Type B pancreatic cell (in vitro differentiated cells): Measurements from ENCODE around the gene NEGR1. TPM values are rescaled to one million over a fixed set of nuclear protein-coding genes. Genes with fewer than 3 reads are reported as not detected.

Experiments
- DNase-seq: peaks from one replicate; pipeline ENCODE4 v3.0.0; 2021; ENCODE audit warnings: mixed read lengths; ENCODE audit not compliant: unreplicated experiment; ENCODE audit errors: extremely low spot score
- H3K27ac Mint-ChIP-seq: 2 replicates; pipeline ENCODE4 v1.8.0; 2021; ENCODE audit warnings: mild to moderate bottlenecking, mixed read lengths
- H3K27me3 Mint-ChIP-seq: 2 replicates; pipeline ENCODE4 v1.8.0; 2021; ENCODE audit warnings: mixed read lengths
- H3K36me3 Mint-ChIP-seq: 2 replicates; pipeline ENCODE4 v1.8.0; 2021; ENCODE audit warnings: mixed read lengths
- H3K4me1 Mint-ChIP-seq: one replicate; pipeline ENCODE4 v1.8.0; 2021; ENCODE audit warnings: mixed read lengths; ENCODE audit not compliant: unreplicated experiment
- H3K4me3 Mint-ChIP-seq: 2 replicates; pipeline ENCODE4 v1.8.0; 2021; ENCODE audit warnings: mild to moderate bottlenecking, mixed read lengths
- H3K9me3 Mint-ChIP-seq: 2 replicates; pipeline ENCODE4 v1.8.0; 2021; ENCODE audit warnings: mixed read lengths
- total RNA-seq: library from RNA; stranded (reverse); gene quantifications from 2 replicates; pipeline ENCODE4 v1.2.1, GENCODE V29; 2021; ENCODE audit warnings: low replicate concordance
- TF ChIP-seq, protein P1 (sequence below): fragments of 200-600 bp; sonication (generic); conservative IDR thresholded peaks from 2 replicates; pipeline ENCODE4 v1.5.0; 2021; ENCODE audit warnings: antibody characterized with exemption, mild to moderate bottlenecking

Gene NEGR1
- total RNA-seq, 1 donor from 2014 or later, result 22.5 TPM

DNA sequence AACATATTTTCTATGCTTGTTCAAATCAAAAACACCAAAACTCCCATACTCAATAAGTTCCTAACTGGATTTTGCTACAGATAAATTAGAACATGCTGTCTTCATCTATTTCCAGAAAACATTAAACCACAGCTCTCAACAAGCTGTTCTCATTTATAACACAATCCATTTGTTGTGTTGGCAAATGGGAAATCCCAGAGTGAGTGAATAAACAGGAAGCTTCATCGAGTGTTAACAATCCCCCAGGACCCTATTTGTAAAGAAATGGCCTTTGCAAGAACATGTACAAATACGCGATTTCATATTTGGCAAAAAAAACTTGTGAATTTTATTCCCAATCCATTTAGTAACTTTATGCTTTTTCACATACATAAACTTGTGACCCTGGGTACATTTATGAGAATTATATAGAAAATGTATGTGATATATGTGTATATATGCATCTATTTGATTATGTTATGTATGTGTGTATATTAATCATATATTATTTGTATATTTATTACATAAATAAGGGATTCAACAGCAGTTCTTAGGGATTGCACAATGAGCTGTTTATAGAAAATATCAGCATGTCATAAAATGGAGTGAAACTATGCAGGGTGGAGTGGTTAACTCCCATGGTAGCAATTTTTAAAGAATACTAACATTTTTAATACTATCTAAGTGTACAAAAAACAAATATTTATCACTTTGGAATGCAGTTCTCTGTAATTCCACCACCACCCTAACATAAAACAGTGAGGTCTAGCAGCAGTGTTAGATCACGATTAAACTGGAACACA, 160.0 kb downstream of the NEGR1 start:
- H3K9me3 Mint-ChIP-seq, result no peaks in the 10 kb centered on the region

DNA sequence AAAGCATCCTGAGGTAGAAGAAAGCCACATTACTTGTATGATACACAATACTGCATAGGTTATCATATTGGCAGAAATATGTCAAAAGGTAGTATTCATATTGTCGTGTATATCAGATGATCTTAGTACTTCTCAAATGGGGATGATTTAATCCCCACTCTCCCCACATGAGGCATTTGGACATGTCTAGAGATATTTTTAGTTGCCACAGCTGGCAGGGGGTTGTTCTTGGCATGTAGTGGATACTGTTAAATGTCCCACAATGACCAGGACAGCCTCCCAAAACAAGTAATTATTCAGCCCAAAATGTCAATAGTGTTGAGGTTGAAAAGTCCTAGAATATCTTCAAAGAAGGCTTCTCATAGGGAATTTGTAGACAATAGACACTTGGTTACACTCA, 162.8 kb downstream of the NEGR1 start:
- no peaks in the 10 kb centered on the region for H3K27me3 Mint-ChIP-seq

More for the DNA sequence above, 160.0 kb downstream of the NEGR1 start:
- peaks cover 4% of the 10 kb centered on the region for H3K4me1 Mint-ChIP-seq
- H3K36me3 Mint-ChIP-seq, result no peaks in the 10 kb centered on the region
- H3K27me3 Mint-ChIP-seq, result no peaks in the 10 kb centered on the region
- TF ChIP-seq, protein P1, sequence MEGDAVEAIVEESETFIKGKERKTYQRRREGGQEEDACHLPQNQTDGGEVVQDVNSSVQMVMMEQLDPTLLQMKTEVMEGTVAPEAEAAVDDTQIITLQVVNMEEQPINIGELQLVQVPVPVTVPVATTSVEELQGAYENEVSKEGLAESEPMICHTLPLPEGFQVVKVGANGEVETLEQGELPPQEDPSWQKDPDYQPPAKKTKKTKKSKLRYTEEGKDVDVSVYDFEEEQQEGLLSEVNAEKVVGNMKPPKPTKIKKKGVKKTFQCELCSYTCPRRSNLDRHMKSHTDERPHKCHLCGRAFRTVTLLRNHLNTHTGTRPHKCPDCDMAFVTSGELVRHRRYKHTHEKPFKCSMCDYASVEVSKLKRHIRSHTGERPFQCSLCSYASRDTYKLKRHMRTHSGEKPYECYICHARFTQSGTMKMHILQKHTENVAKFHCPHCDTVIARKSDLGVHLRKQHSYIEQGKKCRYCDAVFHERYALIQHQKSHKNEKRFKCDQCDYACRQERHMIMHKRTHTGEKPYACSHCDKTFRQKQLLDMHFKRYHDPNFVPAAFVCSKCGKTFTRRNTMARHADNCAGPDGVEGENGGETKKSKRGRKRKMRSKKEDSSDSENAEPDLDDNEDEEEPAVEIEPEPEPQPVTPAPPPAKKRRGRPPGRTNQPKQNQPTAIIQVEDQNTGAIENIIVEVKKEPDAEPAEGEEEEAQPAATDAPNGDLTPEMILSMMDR, result no peak
- H3K27ac Mint-ChIP-seq, result no peak overlapping the region
- H3K4me3 Mint-ChIP-seq, result no peak overlapping the region
- DNase-seq, result no peak

DNA sequence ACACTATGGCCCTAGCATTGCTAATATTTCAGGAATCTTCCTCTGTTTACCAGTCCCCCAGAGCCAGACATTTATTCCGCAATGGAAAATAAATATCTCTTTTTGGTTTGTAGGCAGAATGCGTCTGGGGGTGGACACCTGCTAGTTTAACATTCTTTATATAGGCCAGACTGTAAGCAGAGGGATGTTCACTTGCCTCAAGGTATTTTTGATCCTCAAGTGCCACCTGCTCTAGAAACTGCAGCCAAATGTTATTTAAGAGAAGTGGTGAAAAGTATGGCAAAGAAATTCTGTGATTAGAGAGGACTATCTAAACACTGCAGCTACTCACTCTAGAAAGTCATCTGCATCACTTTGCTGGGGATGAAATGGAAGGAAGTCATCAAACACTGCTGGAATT, 164.7 kb downstream of the NEGR1 start:
- H3K36me3 Mint-ChIP-seq, result no peaks in the 10 kb centered on the region
- H3K27ac Mint-ChIP-seq, result no peak overlapping the region
- DNase-seq, result no peak
- TF ChIP-seq, protein P1, result no peak
- no peaks in the 10 kb centered on the region for H3K9me3 Mint-ChIP-seq
- H3K4me3 Mint-ChIP-seq, result no peak overlapping the region
- peaks cover 4% of the 10 kb centered on the region for H3K4me1 Mint-ChIP-seq
- H3K27me3 Mint-ChIP-seq, result no peaks in the 10 kb centered on the region

More for the DNA sequence above, 162.8 kb downstream of the NEGR1 start:
- TF ChIP-seq, protein P1, result no peak
- no peak for DNase-seq
- H3K4me3 Mint-ChIP-seq, result no peak overlapping the region
- peaks cover 4% of the 10 kb centered on the region for H3K4me1 Mint-ChIP-seq
- no peaks in the 10 kb centered on the region for H3K36me3 Mint-ChIP-seq
- no peak overlapping the region for H3K27ac Mint-ChIP-seq
- no peaks in the 10 kb centered on the region for H3K9me3 Mint-ChIP-seq

DNA sequence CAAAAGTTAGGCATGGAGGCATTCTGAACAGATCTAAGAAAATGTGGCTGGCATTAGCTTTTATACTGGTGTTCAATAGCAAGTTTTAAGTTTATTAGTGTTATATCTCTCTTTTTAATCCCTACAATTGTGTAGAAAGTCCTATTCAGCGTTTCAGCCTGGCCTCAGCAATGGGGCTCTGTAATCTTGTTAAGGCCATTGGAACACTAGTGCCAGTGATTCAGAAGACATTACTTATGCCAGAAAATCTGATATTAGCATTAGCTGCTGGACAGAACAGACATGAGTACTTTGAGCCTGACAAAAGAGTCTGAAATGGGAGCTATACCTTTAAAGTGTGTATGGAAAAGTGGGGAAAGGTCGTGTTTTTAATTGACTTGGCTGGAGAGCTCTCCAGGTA, 167.0 kb downstream of the NEGR1 start:
- H3K27ac Mint-ChIP-seq, result no peak overlapping the region
- H3K4me3 Mint-ChIP-seq, result no peak overlapping the region
- DNase-seq, result no peak
- TF ChIP-seq, protein P1, result no peak
- no peaks in the 10 kb centered on the region for H3K9me3 Mint-ChIP-seq
- no peaks in the 10 kb centered on the region for H3K36me3 Mint-ChIP-seq
- H3K27me3 Mint-ChIP-seq, result no peaks in the 10 kb centered on the region
- H3K4me1 Mint-ChIP-seq, result no peaks in the 10 kb centered on the region

DNA sequence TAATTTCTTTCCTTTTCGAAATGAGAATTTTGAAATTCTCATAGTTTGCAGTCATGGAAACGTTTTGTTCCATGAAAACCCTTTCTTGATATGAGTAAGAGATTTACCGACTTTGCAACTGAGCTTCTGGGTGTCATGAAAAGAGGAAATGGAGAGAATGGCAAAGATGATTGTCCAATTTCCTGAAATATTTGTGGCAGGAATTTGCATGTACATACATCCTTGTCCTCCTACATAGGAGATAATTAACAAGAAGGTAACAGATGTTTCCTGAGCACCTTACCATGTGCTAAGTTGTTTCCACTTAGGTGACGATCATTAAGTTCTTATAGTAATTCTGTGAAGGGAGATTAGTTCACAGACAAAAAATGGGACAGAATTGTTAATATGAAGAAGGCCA, 170.7 kb downstream of the NEGR1 start:
- DNase-seq, result no peak
- Mint-ChIP-seq H3K4me3 (no peak overlapping the region), H3K4me1 (no peaks in the 10 kb centered on the region), H3K36me3 (no peaks in the 10 kb centered on the region), H3K27me3 (no peaks in the 10 kb centered on the region), H3K27ac (no peak overlapping the region), H3K9me3 (no peaks in the 10 kb centered on the region)
- TF ChIP-seq, protein P1, result no peak
